SK-N-SH treated with all-trans-retinoic acid at 6 μM for 48 hours (cell line): ENCODE results near the gene OMP.

Experiments used
- ATAC-seq: fragments of 200-7000 bp; cut with Tn5 transposase; 3 replicates; pipeline ENCODE4 v1.9.1; 2020; ENCODE audit warnings: mild to moderate bottlenecking, moderate library complexity
- ARNTL ChIP-seq: fragments of 450-650 bp; formaldehyde crosslinking; IDR thresholded peaks from 2 replicates; pipeline ENCODE4 v1.5.0; 2020; ENCODE audit warnings: low read depth, mild to moderate bottlenecking, moderate library complexity, borderline replicate concordance
- BACH2 ChIP-seq: fragments of 250-450 bp; sonication (Bioruptor Pico); IDR thresholded peaks from 2 replicates; pipeline ENCODE4 v1.9.0; 2021; ENCODE audit warnings: mild to moderate bottlenecking, borderline replicate concordance
- CSDC2 ChIP-seq: fragments of 250-450 bp; sonication (Bioruptor Pico); IDR thresholded peaks from 2 replicates; pipeline ENCODE4 v1.5.0; 2020; ENCODE audit warnings: mild to moderate bottlenecking, moderate library complexity
- ESRRG ChIP-seq: fragments of 250-450 bp; sonication (Bioruptor Pico); IDR thresholded peaks from 2 replicates; pipeline ENCODE4 v1.6.1; 2021; ENCODE audit warnings: mild to moderate bottlenecking
- GLIS3 ChIP-seq: fragments of 250-450 bp; sonication (Bioruptor Pico); IDR thresholded peaks from 2 replicates; pipeline ENCODE4 v1.5.0; 2020; ENCODE audit warnings: mild to moderate bottlenecking, moderate library complexity
- ISL1 ChIP-seq: fragments of 250-450 bp; sonication (Bioruptor Pico); IDR thresholded peaks from 2 replicates; pipeline ENCODE4 v2.1.2; 2022; ENCODE audit warnings: mild to moderate bottlenecking, moderate library complexity
- PPARA ChIP-seq: fragments of 250-450 bp; sonication (Bioruptor Pico); IDR thresholded peaks from 2 replicates; pipeline ENCODE4 v1.5.0; 2020; ENCODE audit warnings: mild to moderate bottlenecking, borderline replicate concordance
- RARB ChIP-seq: fragments of 250-450 bp; sonication (Bioruptor Pico); IDR thresholded peaks from 2 replicates; pipeline ENCODE4 v1.8.0; 2021; ENCODE audit warnings: mild to moderate bottlenecking, moderate library complexity
- SNAI2 ChIP-seq: fragments of 250-450 bp; sonication (Bioruptor Pico); IDR thresholded peaks from 2 replicates; pipeline ENCODE4 v1.5.0; 2020; ENCODE audit warnings: mild to moderate bottlenecking, moderate library complexity
- TCF4 ChIP-seq: fragments of 250-450 bp; sonication (Bioruptor Pico); IDR thresholded peaks from 2 replicates; pipeline ENCODE4 v1.8.0; 2021; ENCODE audit warnings: mild to moderate bottlenecking, moderate library complexity, borderline replicate concordance
- TOX ChIP-seq: fragments of 250-450 bp; sonication (Bioruptor Pico); IDR thresholded peaks from 2 replicates; pipeline ENCODE4 v1.8.0; 2021; ENCODE audit warnings: mild to moderate bottlenecking, moderate library complexity, borderline replicate concordance
- ZC3H10 ChIP-seq: fragments of 250-450 bp; sonication (Bioruptor Pico); IDR thresholded peaks from 2 replicates; pipeline ENCODE4 v1.5.1; 2021; ENCODE audit warnings: mild to moderate bottlenecking, moderate library complexity
- ZFP30 ChIP-seq: fragments of 450-650 bp; formaldehyde crosslinking; IDR thresholded peaks from 2 replicates; pipeline ENCODE4 v1.5.0; 2022; ENCODE audit warnings: mild to moderate bottlenecking, moderate library complexity
- ZNF565 ChIP-seq: fragments of 450-650 bp; formaldehyde crosslinking; conservative IDR thresholded peaks from 2 replicates; pipeline ENCODE4 v1.5.0; 2020; ENCODE audit warnings: low read depth, mild to moderate bottlenecking, moderate library complexity
- ZNF70 ChIP-seq: fragments of 450-650 bp; formaldehyde crosslinking; IDR thresholded peaks from 2 replicates; pipeline ENCODE4 v1.5.0; 2020; ENCODE audit warnings: mild to moderate bottlenecking, moderate library complexity
- ZNF8 ChIP-seq: fragments of 450-650 bp; formaldehyde crosslinking; IDR thresholded peaks from 2 replicates; pipeline ENCODE4 v1.5.0; 2020; ENCODE audit warnings: mild to moderate bottlenecking, moderate library complexity
- TF ChIP-seq, protein P1 (sequence below): fragments of 250-450 bp; sonication (Bioruptor Pico); IDR thresholded peaks from 2 replicates; pipeline ENCODE4 v1.5.1; 2020; ENCODE audit warnings: low read depth, mild to moderate bottlenecking, moderate library complexity
- TF ChIP-seq, protein P2 (sequence below): fragments of 250-450 bp; sonication (Bioruptor Pico); IDR thresholded peaks from 2 replicates; pipeline ENCODE4 v1.8.0; 2020; ENCODE audit warnings: mild to moderate bottlenecking, moderate library complexity, borderline replicate concordance
- TF ChIP-seq, protein P3 (sequence below): fragments of 250-450 bp; sonication (Bioruptor Pico); IDR thresholded peaks from 2 replicates; pipeline ENCODE4 v1.8.0; 2021; ENCODE audit warnings: low read depth, mild to moderate bottlenecking, moderate library complexity, borderline replicate concordance
- TF ChIP-seq, protein P4 (sequence below): fragments of 250-450 bp; sonication (Bioruptor Pico); IDR thresholded peaks from 2 replicates; pipeline ENCODE4 v1.5.1; 2021; ENCODE audit warnings: mild to moderate bottlenecking, moderate library complexity
- TF ChIP-seq, protein P5 (sequence below): fragments of 250-450 bp; sonication (Bioruptor Pico); IDR thresholded peaks from 2 replicates; pipeline ENCODE4 v1.5.0; 2020; ENCODE audit warnings: mild to moderate bottlenecking, moderate library complexity

The OMP gene

DNA sequence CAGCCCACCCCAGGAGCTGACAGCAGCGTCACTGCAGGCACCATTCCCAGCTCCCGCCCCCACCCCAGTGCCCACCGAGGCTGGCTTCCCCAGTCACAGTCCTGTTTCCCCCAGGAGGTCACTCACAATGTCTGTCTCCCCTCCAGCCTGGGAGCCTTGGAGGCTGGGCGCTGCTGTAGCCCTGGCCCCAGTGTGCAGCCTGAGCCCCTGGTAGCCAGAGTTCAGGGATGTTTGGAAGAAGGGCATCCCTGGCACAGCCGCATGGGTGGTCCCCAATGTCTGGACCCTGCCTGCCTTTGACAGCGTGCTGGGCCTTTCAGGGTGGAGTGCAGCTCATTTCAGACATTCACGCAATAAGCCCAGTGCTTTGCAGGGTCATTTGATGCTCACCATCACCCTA is 31.6 kb upstream of the OMP start:
- TF ChIP-seq PPARA (no peak), CSDC2 (CRISPR knock-in tag) (no peak), ZNF8 (no peak), ZFP30 (CRISPR knock-in tag) (no peak), RARB (CRISPR knock-in tag) (no peak), SNAI2 (no peak), ZNF70 (no peak), ESRRG (no peak), ARNTL (CRISPR knock-in tag) (no peak), ISL1 (no peak), TOX (CRISPR knock-in tag) (no peak)
- TF ChIP-seq, protein P1, sequence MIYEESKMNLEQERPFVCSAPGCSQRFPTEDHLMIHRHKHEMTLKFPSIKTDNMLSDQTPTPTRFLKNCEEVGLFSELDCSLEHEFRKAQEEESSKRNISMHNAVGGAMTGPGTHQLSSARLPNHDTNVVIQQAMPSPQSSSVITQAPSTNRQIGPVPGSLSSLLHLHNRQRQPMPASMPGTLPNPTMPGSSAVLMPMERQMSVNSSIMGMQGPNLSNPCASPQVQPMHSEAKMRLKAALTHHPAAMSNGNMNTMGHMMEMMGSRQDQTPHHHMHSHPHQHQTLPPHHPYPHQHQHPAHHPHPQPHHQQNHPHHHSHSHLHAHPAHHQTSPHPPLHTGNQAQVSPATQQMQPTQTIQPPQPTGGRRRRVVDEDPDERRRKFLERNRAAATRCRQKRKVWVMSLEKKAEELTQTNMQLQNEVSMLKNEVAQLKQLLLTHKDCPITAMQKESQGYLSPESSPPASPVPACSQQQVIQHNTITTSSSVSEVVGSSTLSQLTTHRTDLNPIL (CRISPR knock-in tag), result no peak
- TF ChIP-seq, protein P2, sequence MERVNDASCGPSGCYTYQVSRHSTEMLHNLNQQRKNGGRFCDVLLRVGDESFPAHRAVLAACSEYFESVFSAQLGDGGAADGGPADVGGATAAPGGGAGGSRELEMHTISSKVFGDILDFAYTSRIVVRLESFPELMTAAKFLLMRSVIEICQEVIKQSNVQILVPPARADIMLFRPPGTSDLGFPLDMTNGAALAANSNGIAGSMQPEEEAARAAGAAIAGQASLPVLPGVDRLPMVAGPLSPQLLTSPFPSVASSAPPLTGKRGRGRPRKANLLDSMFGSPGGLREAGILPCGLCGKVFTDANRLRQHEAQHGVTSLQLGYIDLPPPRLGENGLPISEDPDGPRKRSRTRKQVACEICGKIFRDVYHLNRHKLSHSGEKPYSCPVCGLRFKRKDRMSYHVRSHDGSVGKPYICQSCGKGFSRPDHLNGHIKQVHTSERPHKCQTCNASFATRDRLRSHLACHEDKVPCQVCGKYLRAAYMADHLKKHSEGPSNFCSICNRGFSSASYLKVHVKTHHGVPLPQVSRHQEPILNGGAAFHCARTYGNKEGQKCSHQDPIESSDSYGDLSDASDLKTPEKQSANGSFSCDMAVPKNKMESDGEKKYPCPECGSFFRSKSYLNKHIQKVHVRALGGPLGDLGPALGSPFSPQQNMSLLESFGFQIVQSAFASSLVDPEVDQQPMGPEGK (CRISPR knock-in tag), result no peak
- TF ChIP-seq, protein P3, sequence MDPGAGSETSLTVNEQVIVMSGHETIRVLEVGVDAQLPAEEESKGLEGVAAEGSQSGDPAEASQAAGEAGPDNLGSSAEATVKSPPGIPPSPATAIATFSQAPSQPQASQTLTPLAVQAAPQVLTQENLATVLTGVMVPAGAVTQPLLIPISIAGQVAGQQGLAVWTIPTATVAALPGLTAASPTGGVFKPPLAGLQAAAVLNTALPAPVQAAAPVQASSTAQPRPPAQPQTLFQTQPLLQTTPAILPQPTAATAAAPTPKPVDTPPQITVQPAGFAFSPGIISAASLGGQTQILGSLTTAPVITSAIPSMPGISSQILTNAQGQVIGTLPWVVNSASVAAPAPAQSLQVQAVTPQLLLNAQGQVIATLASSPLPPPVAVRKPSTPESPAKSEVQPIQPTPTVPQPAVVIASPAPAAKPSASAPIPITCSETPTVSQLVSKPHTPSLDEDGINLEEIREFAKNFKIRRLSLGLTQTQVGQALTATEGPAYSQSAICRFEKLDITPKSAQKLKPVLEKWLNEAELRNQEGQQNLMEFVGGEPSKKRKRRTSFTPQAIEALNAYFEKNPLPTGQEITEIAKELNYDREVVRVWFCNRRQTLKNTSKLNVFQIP (CRISPR knock-in tag), result no peak
- TF ChIP-seq, protein P4, sequence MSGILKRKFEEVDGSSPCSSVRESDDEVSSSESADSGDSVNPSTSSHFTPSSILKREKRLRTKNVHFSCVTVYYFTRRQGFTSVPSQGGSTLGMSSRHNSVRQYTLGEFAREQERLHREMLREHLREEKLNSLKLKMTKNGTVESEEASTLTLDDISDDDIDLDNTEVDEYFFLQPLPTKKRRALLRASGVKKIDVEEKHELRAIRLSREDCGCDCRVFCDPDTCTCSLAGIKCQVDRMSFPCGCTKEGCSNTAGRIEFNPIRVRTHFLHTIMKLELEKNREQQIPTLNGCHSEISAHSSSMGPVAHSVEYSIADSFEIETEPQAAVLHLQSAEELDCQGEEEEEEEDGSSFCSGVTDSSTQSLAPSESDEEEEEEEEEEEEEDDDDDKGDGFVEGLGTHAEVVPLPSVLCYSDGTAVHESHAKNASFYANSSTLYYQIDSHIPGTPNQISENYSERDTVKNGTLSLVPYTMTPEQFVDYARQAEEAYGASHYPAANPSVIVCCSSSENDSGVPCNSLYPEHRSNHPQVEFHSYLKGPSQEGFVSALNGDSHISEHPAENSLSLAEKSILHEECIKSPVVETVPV (CRISPR knock-in tag), result no peak
- no peak for ATAC-seq

DNA sequence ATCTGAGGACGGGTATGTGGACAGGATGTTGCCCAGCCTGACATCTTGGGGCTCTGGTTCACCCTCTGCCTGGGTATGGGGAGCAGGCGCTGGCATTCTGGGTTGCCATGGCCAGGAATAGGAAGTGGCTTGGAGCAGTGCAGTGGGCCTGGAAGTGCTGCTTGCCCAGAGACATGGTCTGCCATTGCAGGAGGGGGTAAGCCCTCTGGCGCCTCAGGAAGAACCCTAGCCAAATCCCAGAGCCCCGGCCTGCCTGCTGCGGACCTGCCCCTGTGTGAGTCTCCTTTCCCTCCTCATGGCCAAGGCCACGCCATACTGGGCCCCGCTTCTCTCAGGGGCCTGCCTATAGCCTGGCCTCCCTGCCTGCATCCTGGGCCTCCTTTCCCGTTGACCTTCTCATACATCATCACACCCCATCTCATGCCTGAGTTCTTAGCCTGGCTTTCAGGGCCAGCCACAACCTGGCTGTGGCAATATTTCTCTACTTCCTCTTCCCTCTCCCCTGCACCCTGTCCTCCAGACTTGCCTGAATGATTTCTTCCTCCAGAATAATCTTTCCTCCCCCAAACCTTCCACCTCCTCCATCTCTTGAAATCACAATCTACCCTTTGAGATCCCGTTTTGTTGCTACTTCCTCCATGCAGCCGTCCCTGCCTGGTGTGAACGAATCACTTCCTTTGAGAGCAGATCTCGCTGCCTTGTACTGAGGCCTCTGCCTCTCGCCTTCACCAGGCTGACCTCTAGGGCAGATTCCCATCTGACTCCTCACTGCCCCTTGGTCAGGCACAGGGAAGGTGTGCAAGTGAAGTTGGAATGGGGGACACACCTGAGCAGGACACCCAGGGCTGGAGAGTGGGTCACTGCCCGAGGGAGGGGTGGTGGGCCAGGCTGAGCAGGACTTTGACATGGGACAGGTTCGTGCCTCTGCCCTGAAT is 30.7 kb upstream of the OMP start:
- ATAC-seq, result no peak
- TF ChIP-seq ZNF565 (CRISPR knock-in tag) (no peak), ARNTL (CRISPR knock-in tag) (no peak), TCF4 (no peak), ZC3H10 (CRISPR knock-in tag) (no peak), PPARA (no peak), BACH2 (CRISPR knock-in tag) (no peak), GLIS3 (no peak), RARB (CRISPR knock-in tag) (no peak), SNAI2 (no peak), ISL1 (no peak), ZFP30 (CRISPR knock-in tag) (no peak), TOX (CRISPR knock-in tag) (no peak)

DNA sequence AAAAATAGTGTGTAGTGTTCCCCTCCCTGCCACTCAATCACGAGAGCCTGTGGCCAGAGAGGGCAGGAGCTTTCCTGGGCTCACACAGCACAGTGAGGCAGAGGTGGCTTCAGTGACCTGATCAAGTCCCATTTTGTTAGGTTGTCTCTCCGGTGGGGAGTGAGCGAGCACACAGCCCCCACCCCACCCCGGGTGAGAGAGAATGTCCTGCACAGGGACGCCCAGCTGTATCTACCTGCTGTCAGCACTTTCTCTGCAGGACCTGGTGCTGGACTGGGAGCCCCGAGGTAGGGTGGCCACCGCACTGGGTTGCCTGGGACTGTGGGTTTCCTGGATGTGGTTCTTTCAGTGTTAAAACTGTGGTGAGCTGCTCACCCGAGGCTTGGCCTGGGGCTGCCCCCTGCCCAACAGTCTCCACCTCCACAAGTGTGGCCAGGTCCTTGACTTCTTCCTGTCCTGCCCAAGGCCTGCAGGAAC is 29.8 kb upstream of the OMP start:
- ATAC-seq, result peak; percentile 21; the same call in 1 of the 3 replicates

DNA sequence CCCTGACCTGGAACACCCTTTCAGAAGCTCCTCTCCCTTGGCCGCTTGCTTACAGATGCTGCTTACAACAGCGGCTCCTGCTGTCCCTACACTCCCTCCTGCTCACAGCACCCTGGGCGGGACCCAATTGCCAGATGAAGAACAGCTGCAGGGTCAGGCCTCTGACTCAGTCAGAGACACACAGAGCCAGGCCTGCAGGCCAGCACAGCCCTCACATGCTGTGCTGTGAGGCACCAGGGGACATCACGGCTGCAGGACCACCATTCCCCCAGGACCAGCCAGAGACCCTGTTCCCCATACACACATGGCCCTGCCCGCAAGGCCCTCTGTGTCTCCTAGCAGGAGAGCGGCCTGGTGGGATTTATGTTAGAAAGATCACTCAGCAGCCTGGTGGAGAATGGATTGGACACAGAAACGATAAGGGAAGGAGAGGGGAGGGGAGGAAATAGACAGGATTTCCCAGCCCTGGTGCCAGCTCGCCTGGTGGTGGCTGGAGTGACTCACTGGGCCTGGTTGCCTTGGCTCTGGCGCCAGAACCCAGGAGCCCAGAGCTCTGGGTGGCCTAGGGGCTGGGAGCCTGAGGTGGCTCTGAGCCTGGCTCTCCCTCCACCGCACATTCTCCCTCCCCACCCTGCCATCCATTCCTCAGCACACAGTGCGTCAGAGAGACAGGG is 29.2 kb upstream of the OMP start:
- ATAC-seq, result peak; percentile 98
- TF ChIP-seq ZNF8, result no peak; the same call in 1 of the 2 replicates
- TF ChIP-seq, protein P5, sequence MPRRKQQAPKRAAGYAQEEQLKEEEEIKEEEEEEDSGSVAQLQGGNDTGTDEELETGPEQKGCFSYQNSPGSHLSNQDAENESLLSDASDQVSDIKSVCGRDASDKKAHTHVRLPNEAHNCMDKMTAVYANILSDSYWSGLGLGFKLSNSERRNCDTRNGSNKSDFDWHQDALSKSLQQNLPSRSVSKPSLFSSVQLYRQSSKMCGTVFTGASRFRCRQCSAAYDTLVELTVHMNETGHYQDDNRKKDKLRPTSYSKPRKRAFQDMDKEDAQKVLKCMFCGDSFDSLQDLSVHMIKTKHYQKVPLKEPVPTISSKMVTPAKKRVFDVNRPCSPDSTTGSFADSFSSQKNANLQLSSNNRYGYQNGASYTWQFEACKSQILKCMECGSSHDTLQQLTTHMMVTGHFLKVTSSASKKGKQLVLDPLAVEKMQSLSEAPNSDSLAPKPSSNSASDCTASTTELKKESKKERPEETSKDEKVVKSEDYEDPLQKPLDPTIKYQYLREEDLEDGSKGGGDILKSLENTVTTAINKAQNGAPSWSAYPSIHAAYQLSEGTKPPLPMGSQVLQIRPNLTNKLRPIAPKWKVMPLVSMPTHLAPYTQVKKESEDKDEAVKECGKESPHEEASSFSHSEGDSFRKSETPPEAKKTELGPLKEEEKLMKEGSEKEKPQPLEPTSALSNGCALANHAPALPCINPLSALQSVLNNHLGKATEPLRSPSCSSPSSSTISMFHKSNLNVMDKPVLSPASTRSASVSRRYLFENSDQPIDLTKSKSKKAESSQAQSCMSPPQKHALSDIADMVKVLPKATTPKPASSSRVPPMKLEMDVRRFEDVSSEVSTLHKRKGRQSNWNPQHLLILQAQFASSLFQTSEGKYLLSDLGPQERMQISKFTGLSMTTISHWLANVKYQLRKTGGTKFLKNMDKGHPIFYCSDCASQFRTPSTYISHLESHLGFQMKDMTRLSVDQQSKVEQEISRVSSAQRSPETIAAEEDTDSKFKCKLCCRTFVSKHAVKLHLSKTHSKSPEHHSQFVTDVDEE (CRISPR knock-in tag), result 0 out of 2 replicates have a peak, but pooled peaks have one; percentile 47
- TF ChIP-seq ZFP30 (CRISPR knock-in tag), result no peak
- TF ChIP-seq CSDC2 (CRISPR knock-in tag), result no peak
- peak; percentile 65; the same call in 1 of the 2 replicates for TF ChIP-seq TCF4
- TF ChIP-seq, protein P1 (CRISPR knock-in tag), result 0 out of 2 replicates have a peak, but pooled peaks have one; percentile 3
- no peak for TF ChIP-seq ARNTL (CRISPR knock-in tag)
- TF ChIP-seq BACH2 (CRISPR knock-in tag), result no peak
- 0 out of 2 replicates have a peak, but pooled peaks have one; percentile 16 for TF ChIP-seq ZNF565 (CRISPR knock-in tag)
- no peak for TF ChIP-seq TOX (CRISPR knock-in tag)

More for the DNA sequence above, 29.8 kb upstream of the OMP start:
- TF ChIP-seq ISL1 (no peak), ESRRG (no peak)
